Measurements from ENCODE around the gene MEF2A. TPM values are rescaled to one million over a fixed set of nuclear protein-coding genes. Genes with fewer than 3 reads are reported as not detected.
"Not testable (repeated sequence)": the region's sequence is repeated elsewhere in the genome, so short reads cannot be mapped to it uniquely, and the experiment has no call there.

The MEF2A gene
- total and polyA plus RNA-seq, 12 donors = 20.6 to 91.7 (median 50.1) TPM

- Histone ChIP-seq H3K4me1 (replicated peaks in 1 of 2) (no peaks in the 10 kb centered on the region), H3K27ac (no peak overlapping the region), H3K27me3 (no peaks in the 10 kb centered on the region), H3K36me3 (replicated peaks in 1 of 2) (no peaks in the 10 kb centered on the region), H3K4me3 (no peak overlapping the region), H3K9me3 (replicated peaks in 1 of 3) (no peaks in the 10 kb centered on the region)
- DNase-seq = no peak
- WGBS, 4 donors = 69 to 92% (median 81%) methylated on average over 2 of the region's 2 CpGs
- intact Hi-C loops (cut with DNase I) = no loop called here
- TF ChIP-seq CTCF (IDR thresholded peaks at IDR 0.05) = no peak
- TF ChIP-seq POLR2A (IDR thresholded peaks at IDR 0.05) = no peak
These were observed 176.1 kb downstream of the MEF2A start for GRCh38 chr15:99741835-99742234.

DNA sequence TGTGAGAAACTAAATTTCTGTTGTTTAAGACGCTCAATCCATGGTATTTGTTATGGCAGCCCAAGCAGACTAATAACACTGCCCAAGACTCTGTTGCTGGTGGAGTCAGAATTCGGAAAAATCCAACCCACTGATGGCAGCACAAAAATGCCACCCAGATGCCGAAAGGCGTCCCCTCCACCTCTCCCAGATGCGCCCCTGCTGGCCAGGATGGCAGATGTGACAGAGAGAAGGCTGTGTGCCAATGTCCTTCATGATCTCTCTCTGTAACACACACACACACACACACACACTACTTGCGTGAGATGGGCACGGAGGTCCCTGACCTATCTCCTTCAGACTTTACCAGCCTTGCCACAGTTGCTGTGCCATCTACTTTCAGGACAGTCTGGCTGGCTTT lies 178.4 kb downstream of the MEF2A start:
- TF ChIP-seq CTCF (IDR thresholded peaks at IDR 0.05) = no peak
- no peak for TF ChIP-seq POLR2A (IDR thresholded peaks at IDR 0.05)
- no peak overlapping the region for H3K4me3 ChIP-seq
- intact Hi-C loops (cut with DNase I) = no loop called here
- H3K27me3 ChIP-seq = no peaks in the 10 kb centered on the region
- no peaks in the 10 kb centered on the region for H3K9me3 ChIP-seq (replicated peaks in 1 of 3)
- WGBS, 4 donors = 78 to 85% (median 79%) methylated on average over 7 of the region's 7 CpGs
- H3K27ac ChIP-seq = no peak overlapping the region
- H3K4me1 ChIP-seq (replicated peaks in 1 of 2) = no peaks in the 10 kb centered on the region
- no peak for DNase-seq
- no peaks in the 10 kb centered on the region for H3K36me3 ChIP-seq (replicated peaks in 1 of 2)

GRCh38 chr15:99745370-99746086 lies 179.7 kb downstream of the MEF2A start:
- no peaks in the 10 kb centered on the region for H3K27me3 ChIP-seq

GRCh38 chr15:99749386-99749785 lies 183.6 kb downstream of the MEF2A start:
- 69 to 81% (median 76%) methylated on average over 6 of the region's 6 CpGs for WGBS, 4 donors
- Histone ChIP-seq H3K9me3 (replicated peaks in 1 of 3) (no peaks in the 10 kb centered on the region), H3K4me3 (no peak overlapping the region), H3K4me1 (replicated peaks in 1 of 2) (no peaks in the 10 kb centered on the region), H3K36me3 (replicated peaks in 1 of 2) (no peaks in the 10 kb centered on the region), H3K27ac (no peak overlapping the region), H3K27me3 (no peaks in the 10 kb centered on the region)
- no peak for DNase-seq
- intact Hi-C loops (cut with DNase I) = no loop called here
- TF ChIP-seq POLR2A (IDR thresholded peaks at IDR 0.05) = no peak
- TF ChIP-seq CTCF (IDR thresholded peaks at IDR 0.05) = no peak

More at GRCh38 chr15:99745370-99746086, 179.7 kb downstream of the MEF2A start:
- DNase-seq = no peak
- Histone ChIP-seq H3K4me3 (no peak overlapping the region), H3K27ac (no peak overlapping the region), H3K36me3 (replicated peaks in 1 of 2) (no peaks in the 10 kb centered on the region), H3K9me3 (replicated peaks in 1 of 3) (no peaks in the 10 kb centered on the region), H3K4me1 (replicated peaks in 1 of 2) (no peaks in the 10 kb centered on the region)
- intact Hi-C loops (cut with DNase I) = no loop called here
- WGBS, 4 donors = 88 to 94% (median 91%) methylated on average over 7 to 9 of the region's 9 CpGs
- TF ChIP-seq POLR2A (IDR thresholded peaks at IDR 0.05) = no peak
- no peak for TF ChIP-seq CTCF (IDR thresholded peaks at IDR 0.05)

DNA sequence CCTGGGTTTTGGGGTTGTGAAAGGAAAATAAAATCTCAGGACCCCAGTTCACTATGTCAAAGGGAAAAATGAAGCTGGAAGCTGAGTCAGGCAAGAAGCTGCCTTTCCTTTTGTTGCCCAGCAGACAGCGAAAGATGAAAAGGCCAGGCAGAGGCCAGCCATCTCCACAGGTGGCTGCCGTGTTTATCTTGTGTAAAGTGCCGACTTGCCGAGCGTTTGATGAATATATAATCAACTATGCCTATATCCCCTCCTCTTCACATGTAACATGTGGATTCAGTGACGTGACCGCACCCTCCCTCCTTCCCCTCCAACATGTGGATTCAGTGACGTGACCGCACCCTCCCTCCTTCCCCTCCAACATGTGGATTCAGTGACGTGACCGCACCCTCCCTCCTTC lies 184.5 kb downstream of the MEF2A start:
- not testable (repeated sequence) for DNase-seq; H3K27ac ChIP-seq; H3K27me3 ChIP-seq; H3K9me3 ChIP-seq (replicated peaks in 1 of 3); H3K4me3 ChIP-seq; H3K4me1 ChIP-seq (replicated peaks in 1 of 2); H3K36me3 ChIP-seq (replicated peaks in 1 of 2)
- 82 to 92% (median 92%) methylated on average over 9 to 11 of the region's 11 CpGs for WGBS, 4 donors
- intact Hi-C loops (cut with DNase I) = loop anchor here in 1 of 2 donors (10.0 kb wide), 1 partner anchor 476 kb away; no protein-coding TSS in a partner anchor
